Activated CD8-positive, alpha-beta T cell treated with anti-CD3 and anti-CD28 coated beads for 36 hours (primary cell): Measurements from ENCODE around the gene ASB13. TPM values are rescaled to one million over a fixed set of nuclear protein-coding genes. Genes with fewer than 3 reads are reported as not detected.

Source experiments
- ATAC-seq: fragments of 200-7000 bp; cut with Tn5 transposase; one replicate; pipeline ENCODE4 v1.10.0; 2021; ENCODE audit warnings: mild to moderate bottlenecking, moderate library complexity
- CTCF ChIA-PET: fragments of 350-600 bp; sonication (Branson Sonifier 250); formaldehyde crosslinking; loops from one replicate; lab custom pipeline; 2021; ENCODE audit warnings: antibody characterized with exemption; lab: Charles Lee
- POLR2A ChIA-PET: fragments of 350-600 bp; sonication (Branson Sonifier 250); formaldehyde crosslinking; loops from one replicate; lab custom pipeline; 2021; ENCODE audit warnings: antibody characterized with exemption; lab: Charles Lee
- DNase-seq: peaks from one replicate; pipeline ENCODE4 v3.0.0-alpha.2; 2020
- H3K27ac Mint-ChIP-seq: one replicate; pipeline ENCODE4 v1.8.0; 2021; ENCODE audit warnings: mild to moderate bottlenecking, mixed read lengths
- H3K27me3 Mint-ChIP-seq: one replicate; pipeline ENCODE4 v1.8.0; 2021; ENCODE audit warnings: mixed read lengths
- H3K36me3 Mint-ChIP-seq: one replicate; pipeline ENCODE4 v1.8.0; 2021; ENCODE audit warnings: low read depth, mixed read lengths
- H3K4me1 Mint-ChIP-seq: one replicate; pipeline ENCODE4 v1.8.0; 2021; ENCODE audit warnings: low read depth, mixed read lengths
- H3K4me3 Mint-ChIP-seq: one replicate; pipeline ENCODE4 v1.8.0; 2021; ENCODE audit warnings: mild to moderate bottlenecking, moderate library complexity, mixed read lengths
- H3K9me3 Mint-ChIP-seq: one replicate; pipeline ENCODE4 v1.8.0; 2021; ENCODE audit warnings: mixed read lengths
- CTCF ChIP-seq: fragments of 200-600 bp; IDR thresholded peaks from one replicate; pipeline ENCODE4 v1.8.0; 2022; ENCODE audit warnings: antibody characterized with exemption, mild to moderate bottlenecking
- intact Hi-C: fragments of 100-400 bp; cut with micrococcal nuclease; formaldehyde crosslinking; loops from one replicate; pipeline ENCODE4 v1.10.0; 2022
- total RNA-seq, 2 experiments: library from RNA; stranded (reverse); gene quantifications; one replicate each; pipeline ENCODE4 v1.2.3, GENCODE V29; 2021

ASB13 gene
- total RNA-seq, 2 experiments from 2014 or later: 8.9 to 9.2 TPM

DNA sequence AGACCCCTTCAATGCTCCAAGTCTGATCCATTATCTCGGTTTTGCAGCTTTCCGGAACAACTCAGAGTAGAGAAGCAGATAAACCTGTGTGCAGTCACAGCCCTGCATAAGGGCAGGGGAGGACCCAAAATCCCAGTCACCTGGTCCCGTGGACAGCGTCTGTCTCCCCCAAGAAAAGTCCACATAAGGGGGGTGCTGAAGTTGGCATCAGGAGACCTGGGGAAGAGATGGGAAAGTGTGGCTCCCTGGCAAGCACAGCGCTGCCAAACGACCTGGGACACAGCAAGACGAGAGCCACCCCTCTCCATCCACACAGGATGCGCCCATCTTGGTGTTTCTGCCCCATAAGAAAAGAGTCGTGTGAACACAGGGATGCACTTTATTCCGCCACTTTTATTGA is 27.9 kb downstream of the ASB13 start:
- H3K4me3 Mint-ChIP-seq: no peak overlapping the region
- TF ChIP-seq CTCF: no peak
- peaks cover 3% of the 10 kb centered on the region for H3K36me3 Mint-ChIP-seq
- H3K27me3 Mint-ChIP-seq: no peaks in the 10 kb centered on the region
- CTCF ChIA-PET: interaction anchor here (1.1 kb wide), 1 partner anchor 9 kb away, joined by 3 read pairs; no protein-coding TSS in a partner anchor
- intact Hi-C loops: no loop called here
- no peak for ATAC-seq
- H3K27ac Mint-ChIP-seq: no peak overlapping the region
- H3K4me1 Mint-ChIP-seq: no peaks in the 10 kb centered on the region
- H3K9me3 Mint-ChIP-seq: no peaks in the 10 kb centered on the region
- POLR2A ChIA-PET: no interaction called here
- DNase-seq: no peak

DNA sequence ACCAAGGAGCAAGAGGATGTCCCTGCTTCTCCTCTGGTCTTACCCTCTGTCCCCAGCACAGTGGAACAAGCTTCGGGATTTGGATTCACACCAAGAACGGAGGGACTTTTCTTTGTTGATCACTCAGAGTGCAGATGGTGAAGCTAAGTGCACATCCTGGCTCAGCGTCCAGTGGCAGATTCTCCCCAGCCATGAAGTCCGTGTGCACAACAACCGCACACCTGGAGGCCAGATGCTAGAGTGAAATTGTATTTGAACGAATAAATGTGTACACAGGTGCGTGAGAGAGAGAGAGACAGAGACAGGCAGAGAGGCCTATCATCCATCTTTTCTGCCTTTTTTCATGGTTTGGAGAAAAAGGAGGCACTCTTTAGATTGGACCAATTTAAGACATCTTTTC is 31.5 kb downstream of the ASB13 start:
- H3K9me3 Mint-ChIP-seq: no peaks in the 10 kb centered on the region
- peaks cover 1% of the 10 kb centered on the region for H3K36me3 Mint-ChIP-seq
- intact Hi-C loops: no loop called here
- CTCF ChIA-PET: interaction anchor here (6.9 kb wide), 1 partner anchor 12 kb away, joined by 32 read pairs; no protein-coding TSS in a partner anchor
- no peak for TF ChIP-seq CTCF
- no peak overlapping the region for H3K27ac Mint-ChIP-seq
- POLR2A ChIA-PET: no interaction called here
- ATAC-seq: no peak
- H3K4me1 Mint-ChIP-seq: peaks cover 2% of the 10 kb centered on the region
- no peak overlapping the region for H3K4me3 Mint-ChIP-seq
- H3K27me3 Mint-ChIP-seq: no peaks in the 10 kb centered on the region
- DNase-seq: no peak

DNA sequence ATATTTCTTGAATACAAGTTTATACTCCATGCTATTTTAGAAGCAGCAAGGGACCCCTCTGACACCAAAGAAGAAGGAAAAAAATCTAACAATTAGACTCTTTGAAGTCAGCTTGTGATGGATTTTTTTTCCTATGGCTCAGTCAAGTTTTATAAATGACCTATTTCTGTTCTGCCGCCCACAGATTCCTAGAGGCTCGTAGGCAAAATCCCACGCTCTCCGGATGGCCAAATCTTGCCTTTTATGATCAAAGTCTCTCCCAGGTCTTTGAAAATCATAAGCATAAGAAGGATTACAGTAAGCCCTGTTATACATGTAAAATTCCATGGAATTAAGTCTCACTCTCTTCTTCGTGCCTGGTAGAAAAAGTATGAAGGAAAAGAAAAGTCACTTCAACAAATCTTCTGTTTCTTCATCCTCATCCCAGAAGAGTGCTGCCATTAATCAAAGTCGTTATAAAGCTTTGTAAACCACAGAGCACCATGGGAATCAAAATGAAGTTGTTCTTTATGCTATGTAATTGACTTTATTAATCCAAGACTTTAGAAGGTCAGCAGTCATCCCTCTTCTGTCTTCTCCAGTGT is 33.1 kb downstream of the ASB13 start:
- Mint-ChIP-seq H3K9me3 (no peaks in the 10 kb centered on the region), H3K4me1 (peaks cover 16% of the 10 kb centered on the region), H3K4me3 (no peak overlapping the region), H3K36me3 (no peaks in the 10 kb centered on the region), H3K27ac (no peak overlapping the region), H3K27me3 (peaks cover 3% of the 10 kb centered on the region)
- ChIA-PET POLR2A (interaction anchor here (1.2 kb wide), 1 partner anchor 24 kb away, joined by 3 read pairs; no protein-coding TSS in a partner anchor), CTCF (interaction anchor here (6.9 kb wide), 1 partner anchor 11 kb away, joined by 32 read pairs; no protein-coding TSS in a partner anchor)
- no peak for TF ChIP-seq CTCF
- intact Hi-C loops: no loop called here
- DNase-seq (no peak), ATAC-seq (no peak)

GRCh38 chr10:5632446-5632845 is 33.9 kb downstream of the ASB13 start:
- ATAC-seq (no peak), DNase-seq (no peak)
- ChIA-PET POLR2A (no interaction called here), CTCF (interaction anchor here (6.9 kb wide), 1 partner anchor 10 kb away, joined by 32 read pairs; no protein-coding TSS in a partner anchor)
- no peak for TF ChIP-seq CTCF
- intact Hi-C loops: no loop called here
- no peak overlapping the region for H3K27ac Mint-ChIP-seq
- H3K27me3 Mint-ChIP-seq: peaks cover 6% of the 10 kb centered on the region
- no peaks in the 10 kb centered on the region for H3K9me3 Mint-ChIP-seq
- H3K4me3 Mint-ChIP-seq: no peak overlapping the region
- H3K4me1 Mint-ChIP-seq: peaks cover 16% of the 10 kb centered on the region
- no peaks in the 10 kb centered on the region for H3K36me3 Mint-ChIP-seq

GRCh38 chr10:5631936-5632335 is 34.5 kb downstream of the ASB13 start:
- H3K9me3 Mint-ChIP-seq: no peaks in the 10 kb centered on the region
- H3K4me3 Mint-ChIP-seq: no peak overlapping the region
- ATAC-seq (no peak), DNase-seq (no peak)
- H3K4me1 Mint-ChIP-seq: peaks cover 16% of the 10 kb centered on the region
- intact Hi-C loops: no loop called here
- no peak for TF ChIP-seq CTCF
- ChIA-PET POLR2A (no interaction called here), CTCF (interaction anchor here (1.1 to 6.9 kb wide), 5 partner anchors 9 to 242 kb away, joined by 3 to 32 read pairs (median 11); no protein-coding TSS in a partner anchor)
- no peaks in the 10 kb centered on the region for H3K36me3 Mint-ChIP-seq
- H3K27me3 Mint-ChIP-seq: peaks cover 6% of the 10 kb centered on the region
- H3K27ac Mint-ChIP-seq: no peak overlapping the region
